Measurements from ENCODE around the gene NCAPD3. TPM values are rescaled to one million over a fixed set of nuclear protein-coding genes. Genes with fewer than 3 reads are reported as not detected.
A peak's percentile ranks its signal among the peaks of the same experiment; 100 is the strongest.

The NCAPD3 gene
- total RNA-seq, 1 experiment from 2014 or later = 63.0 TPM

GRCh38 chr11:134120143-134120850 lies 103.5 kb downstream of the NCAPD3 start:
- CTCF ChIA-PET = interaction anchor here (1.0 to 3.5 kb wide), 3 partner anchors 22 to 90 kb away, joined by 3 to 13 read pairs (median 4); no protein-coding TSS in a partner anchor
- POLR2A ChIA-PET = no interaction called here
- Mint-ChIP-seq H3K36me3 (no peaks in the 10 kb centered on the region), H3K27ac (peak overlapping the region; percentile 24; the same call in 1 of the 2 replicates), H3K9me3 (no peaks in the 10 kb centered on the region), H3K4me3 (no peak overlapping the region), H3K27me3 (ENCODE audit: low read depth) (peaks cover 14% of the 10 kb centered on the region), H3K4me1 (peaks cover 47% of the 10 kb centered on the region)
- no peak for TF ChIP-seq NR1H2 (CRISPR knock-in tag; IDR thresholded peaks at IDR 0.05)
- TF ChIP-seq ZNF138 (CRISPR knock-in tag; conservative IDR thresholded peaks at IDR 0.05) = no peak
- TF ChIP-seq FOXP4 (CRISPR knock-in tag; IDR thresholded peaks at IDR 0.05) = no peak
- TF ChIP-seq SMAD4 (CRISPR knock-in tag; IDR thresholded peaks at IDR 0.05) = no peak
- TF ChIP-seq EMX1 (CRISPR knock-in tag; IDR thresholded peaks at IDR 0.05) = no peak
- ATAC-seq (no peak), DNase-seq (ENCODE audit: low spot score) (no peak)

GRCh38 chr11:134119094-134119493 lies 104.7 kb downstream of the NCAPD3 start:
- ChIA-PET CTCF (interaction anchor here (0.7 to 3.5 kb wide), 2 partner anchors 69 to 186 kb away, joined by 4 to 13 read pairs; no protein-coding TSS in a partner anchor), POLR2A (no interaction called here)
- Mint-ChIP-seq H3K27me3 (ENCODE audit: low read depth) (peaks cover 4% of the 10 kb centered on the region), H3K27ac (no peak overlapping the region), H3K9me3 (no peaks in the 10 kb centered on the region), H3K4me1 (peaks cover 43% of the 10 kb centered on the region), H3K36me3 (no peaks in the 10 kb centered on the region), H3K4me3 (no peak overlapping the region)
- ATAC-seq = no peak
- TF ChIP-seq ATF3 (CRISPR knock-in tag; conservative IDR thresholded peaks at IDR 0.05) (no peak), HMGXB4 (CRISPR knock-in tag; IDR thresholded peaks at IDR 0.05) (no peak), ZBTB21 (CRISPR knock-in tag; IDR thresholded peaks at IDR 0.05; ENCODE audit: borderline replicate concordance) (no peak), ZNF263 (CRISPR knock-in tag; IDR thresholded peaks at IDR 0.05; ENCODE audit: low read depth) (no peak), ZNF138 (CRISPR knock-in tag; conservative IDR thresholded peaks at IDR 0.05) (no peak), CBFB (CRISPR knock-in tag; IDR thresholded peaks at IDR 0.05; ENCODE audit: low read depth) (no peak)
- DNase-seq (ENCODE audit: low spot score) = no peak

GRCh38 chr11:134118006-134118405 lies 105.8 kb downstream of the NCAPD3 start:
- peaks cover 36% of the 10 kb centered on the region for H3K4me1 Mint-ChIP-seq
- H3K27ac Mint-ChIP-seq = no peak overlapping the region
- DNase-seq (ENCODE audit: low spot score) = no peak
- TF ChIP-seq NFATC4 (CRISPR knock-in tag; IDR thresholded peaks at IDR 0.05) = no peak
- TF ChIP-seq ZBTB21 (CRISPR knock-in tag; IDR thresholded peaks at IDR 0.05; ENCODE audit: borderline replicate concordance) = no peak
- no peak for TF ChIP-seq NFYB (CRISPR knock-in tag; conservative IDR thresholded peaks at IDR 0.05; ENCODE audit: low read depth)
- no peak for TF ChIP-seq E2F1 (CRISPR knock-in tag; IDR thresholded peaks at IDR 0.05)
- ChIA-PET POLR2A (no interaction called here), CTCF (interaction anchor here (1.0 to 3.5 kb wide), 2 partner anchors 19 to 68 kb away, joined by 3 to 13 read pairs; no protein-coding TSS in a partner anchor)
- no peaks in the 10 kb centered on the region for H3K36me3 Mint-ChIP-seq
- no peak for ATAC-seq
- no peaks in the 10 kb centered on the region for H3K9me3 Mint-ChIP-seq
- no peaks in the 10 kb centered on the region for H3K27me3 Mint-ChIP-seq (ENCODE audit: low read depth)
- no peak overlapping the region for H3K4me3 Mint-ChIP-seq
